ENCODE measurements around the gene NTM. TPM values are rescaled to one million over a fixed set of nuclear protein-coding genes. Genes with fewer than 3 reads are reported as not detected.

NTM gene
- total and polyA plus RNA-seq, 5 donors, result 35.0 to 148 (median 88.2) TPM

- ATAC-seq, result no peak
- Histone ChIP-seq H3K9me3 (ENCODE audit: control insufficient read depth, low read length) (no peaks in the 10 kb centered on the region), H3K27me3 (ENCODE audit: control insufficient read depth, insufficient read depth) (no peaks in the 10 kb centered on the region), H3K4me1 (ENCODE audit: control insufficient read depth, insufficient read depth, low read length) (peaks cover 3% of the 10 kb centered on the region), H3K27ac (ENCODE audit: low read length) (no peak overlapping the region), H3K4me3 (ENCODE audit: low read length) (no peak overlapping the region)
- intact Hi-C loops (cut with DNase I), result no loop called here
- no peak for DNase-seq
Measured at GRCh38 chr11:132077416-132077815, 707.0 kb downstream of the NTM start.

GRCh38 chr11:132078264-132079076, 708.1 kb downstream of the NTM start:
- DNase-seq (peak in 1 of 3 donors; percentile 47), ATAC-seq (no peak)
- Histone ChIP-seq H3K27me3 (ENCODE audit: control insufficient read depth, insufficient read depth) (no peaks in the 10 kb centered on the region), H3K9me3 (ENCODE audit: control insufficient read depth, low read length) (no peaks in the 10 kb centered on the region), H3K27ac (ENCODE audit: low read length) (no peak overlapping the region), H3K4me3 (ENCODE audit: low read length) (no peak overlapping the region), H3K4me1 (ENCODE audit: control insufficient read depth, insufficient read depth, low read length) (peaks cover 1% of the 10 kb centered on the region)
- 72% methylated on average over 17 of the region's 17 CpGs for WGBS
- intact Hi-C loops (cut with DNase I), result no loop called here

- H3K4me3 ChIP-seq (ENCODE audit: low read length), result no peak overlapping the region
- H3K27ac ChIP-seq (ENCODE audit: low read length), result no peak overlapping the region
- no peaks in the 10 kb centered on the region for H3K9me3 ChIP-seq (ENCODE audit: control insufficient read depth, low read length)
- WGBS, result 32% methylated on average over 1 of the region's 1 CpG
- H3K27me3 ChIP-seq (ENCODE audit: control insufficient read depth, insufficient read depth), result no peaks in the 10 kb centered on the region
- peak in 1 of 3 donors; percentile 54 for DNase-seq
- no peak for ATAC-seq
- peaks cover 1% of the 10 kb centered on the region for H3K4me1 ChIP-seq (ENCODE audit: control insufficient read depth, insufficient read depth, low read length)
- intact Hi-C loops (cut with DNase I), result no loop called here
Measured at GRCh38 chr11:132080127-132080526, 709.7 kb downstream of the NTM start.

GRCh38 chr11:132082566-132082965, 712.2 kb downstream of the NTM start:
- 88% methylated on average over 5 of the region's 5 CpGs for WGBS
- Histone ChIP-seq H3K4me3 (ENCODE audit: low read length) (no peak overlapping the region), H3K27ac (ENCODE audit: low read length) (no peak overlapping the region), H3K4me1 (ENCODE audit: control insufficient read depth, insufficient read depth, low read length) (peaks cover 1% of the 10 kb centered on the region), H3K27me3 (ENCODE audit: control insufficient read depth, insufficient read depth) (no peaks in the 10 kb centered on the region), H3K9me3 (ENCODE audit: control insufficient read depth, low read length) (no peaks in the 10 kb centered on the region)
- ATAC-seq (no peak), DNase-seq (no peak)
- intact Hi-C loops (cut with DNase I), result no loop called here

- DNase-seq, result no peak
- Histone ChIP-seq H3K4me1 (ENCODE audit: control insufficient read depth, insufficient read depth, low read length) (no peaks in the 10 kb centered on the region), H3K27ac (ENCODE audit: low read length) (no peak overlapping the region), H3K4me3 (ENCODE audit: low read length) (no peak overlapping the region), H3K27me3 (ENCODE audit: control insufficient read depth, insufficient read depth) (no peaks in the 10 kb centered on the region), H3K9me3 (ENCODE audit: control insufficient read depth, low read length) (no peaks in the 10 kb centered on the region)
- ATAC-seq, result no peak
- intact Hi-C loops (cut with DNase I), result no loop called here
Measured at GRCh38 chr11:132084433-132084832, 714.0 kb downstream of the NTM start.

GRCh38 chr11:132087148-132087547, 716.7 kb downstream of the NTM start:
- Histone ChIP-seq H3K9me3 (ENCODE audit: control insufficient read depth, low read length) (no peaks in the 10 kb centered on the region), H3K4me3 (ENCODE audit: low read length) (no peak overlapping the region), H3K27ac (ENCODE audit: low read length) (no peak overlapping the region), H3K4me1 (ENCODE audit: control insufficient read depth, insufficient read depth, low read length) (no peaks in the 10 kb centered on the region), H3K27me3 (ENCODE audit: control insufficient read depth, insufficient read depth) (no peaks in the 10 kb centered on the region)
- intact Hi-C loops (cut with DNase I), result no loop called here
- 75% methylated on average over 1 of the region's 1 CpG for WGBS
- ATAC-seq (no peak), DNase-seq (no peak)

- H3K4me3 ChIP-seq (ENCODE audit: low read length), result no peak overlapping the region
- no peaks in the 10 kb centered on the region for H3K9me3 ChIP-seq (ENCODE audit: control insufficient read depth, low read length)
- 91% methylated on average over 3 of the region's 3 CpGs for WGBS
- no peak overlapping the region for H3K27ac ChIP-seq (ENCODE audit: low read length)
- ATAC-seq, result no peak
- DNase-seq, result no peak
- no peaks in the 10 kb centered on the region for H3K4me1 ChIP-seq (ENCODE audit: control insufficient read depth, insufficient read depth, low read length)
- no peaks in the 10 kb centered on the region for H3K27me3 ChIP-seq (ENCODE audit: control insufficient read depth, insufficient read depth)
- intact Hi-C loops (cut with DNase I), result no loop called here
Measured at GRCh38 chr11:132088551-132088950, 718.1 kb downstream of the NTM start.

GRCh38 chr11:132093536-132094259, 723.3 kb downstream of the NTM start:
- Histone ChIP-seq H3K4me3 (ENCODE audit: low read length) (no peak overlapping the region), H3K9me3 (ENCODE audit: control insufficient read depth, low read length) (no peaks in the 10 kb centered on the region), H3K27me3 (ENCODE audit: control insufficient read depth, insufficient read depth) (no peaks in the 10 kb centered on the region), H3K4me1 (ENCODE audit: control insufficient read depth, insufficient read depth, low read length) (no peaks in the 10 kb centered on the region), H3K27ac (ENCODE audit: low read length) (no peak overlapping the region)
- intact Hi-C loops (cut with DNase I), result no loop called here
- WGBS, result 84% methylated on average over 7 of the region's 7 CpGs
- DNase-seq, result no peak
- ATAC-seq, result no peak

- Histone ChIP-seq H3K27ac (ENCODE audit: low read length) (no peak overlapping the region), H3K4me1 (ENCODE audit: control insufficient read depth, insufficient read depth, low read length) (no peaks in the 10 kb centered on the region), H3K4me3 (ENCODE audit: low read length) (no peak overlapping the region), H3K9me3 (ENCODE audit: control insufficient read depth, low read length) (no peaks in the 10 kb centered on the region), H3K27me3 (ENCODE audit: control insufficient read depth, insufficient read depth) (no peaks in the 10 kb centered on the region)
- intact Hi-C loops (cut with DNase I), result no loop called here
- 39% methylated on average over 1 of the region's 1 CpG for WGBS
- no peak for ATAC-seq
- no peak for DNase-seq
Measured at GRCh38 chr11:132094598-132094997, 724.2 kb downstream of the NTM start.

- H3K9me3 ChIP-seq (ENCODE audit: control insufficient read depth, low read length), result no peaks in the 10 kb centered on the region
- no peak overlapping the region for H3K4me3 ChIP-seq (ENCODE audit: low read length)
- no peaks in the 10 kb centered on the region for H3K27me3 ChIP-seq (ENCODE audit: control insufficient read depth, insufficient read depth)
- intact Hi-C loops (cut with DNase I), result no loop called here
- H3K27ac ChIP-seq (ENCODE audit: low read length), result no peak overlapping the region
- ATAC-seq (no peak), DNase-seq (no peak)
- 71% methylated on average over 13 of the region's 13 CpGs for WGBS
- no peaks in the 10 kb centered on the region for H3K4me1 ChIP-seq (ENCODE audit: control insufficient read depth, insufficient read depth, low read length)
Measured at GRCh38 chr11:132095230-132096131, 725.1 kb downstream of the NTM start.
